ENCODE measurements around the gene UGT1A10. TPM values are rescaled to one million over a fixed set of nuclear protein-coding genes. Genes with fewer than 3 reads are reported as not detected.
"Not testable (repeated sequence)": the region's sequence is repeated elsewhere in the genome, so short reads cannot be mapped to it uniquely, and the experiment has no call there.

Gene UGT1A10
- total RNA-seq, 2 experiments from 2014 or later: not detected

DNA sequence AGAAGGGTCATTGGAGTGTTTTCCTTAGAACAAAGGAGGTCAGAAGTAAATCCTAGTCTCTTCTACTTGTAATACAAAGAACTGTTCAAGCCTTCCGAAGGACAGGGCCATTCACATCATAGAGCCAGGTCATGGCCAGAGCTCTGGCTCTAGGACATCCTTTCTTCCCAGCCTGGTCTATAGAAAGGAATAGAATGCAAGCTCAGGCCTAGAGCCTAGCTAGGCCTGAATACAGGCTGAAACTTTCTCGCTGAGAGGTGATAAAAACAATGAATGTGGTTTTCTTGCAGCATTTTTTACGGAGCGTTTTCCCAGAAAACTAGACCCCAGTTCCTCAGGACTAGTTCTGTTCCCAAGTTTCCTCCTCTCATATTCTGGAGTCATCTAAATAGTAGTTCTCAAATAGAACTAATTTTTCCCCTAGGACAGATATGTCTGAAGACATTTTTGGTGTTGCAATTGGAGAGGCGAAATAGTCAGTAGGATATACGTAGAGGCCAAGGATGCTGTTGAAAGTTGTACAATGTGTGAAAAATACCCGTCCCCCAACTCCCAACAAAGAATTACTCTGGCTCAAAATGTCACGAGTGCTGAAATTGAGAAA, 63.3 kb downstream of the UGT1A10 start:
- H3K4me1 Mint-ChIP-seq: no peaks in the 10 kb centered on the region
- H3K9me3 Mint-ChIP-seq (ENCODE audit: low read depth): peaks cover 3% of the 10 kb centered on the region
- no peak overlapping the region for H3K27ac Mint-ChIP-seq
- DNase-seq: no peak
- CTCF ChIA-PET: no interaction called here
- intact Hi-C loops (cut with DNase I, micrococcal nuclease): no loop called here
- no peaks in the 10 kb centered on the region for H3K36me3 Mint-ChIP-seq (ENCODE audit: low read depth)
- no peak overlapping the region for H3K4me3 Mint-ChIP-seq
- ATAC-seq: no peak
- POLR2A ChIA-PET: no interaction called here
- H3K27me3 Mint-ChIP-seq: no peaks in the 10 kb centered on the region

GRCh38 chr2:233700028-233700635, 63.9 kb downstream of the UGT1A10 start:
- H3K36me3 Mint-ChIP-seq (ENCODE audit: low read depth): no peaks in the 10 kb centered on the region
- H3K9me3 Mint-ChIP-seq (ENCODE audit: low read depth): peaks cover 3% of the 10 kb centered on the region
- no peak overlapping the region for H3K27ac Mint-ChIP-seq
- no peak overlapping the region for H3K4me3 Mint-ChIP-seq
- no peaks in the 10 kb centered on the region for H3K27me3 Mint-ChIP-seq
- intact Hi-C loops (cut with DNase I, micrococcal nuclease): no loop called here
- no peaks in the 10 kb centered on the region for H3K4me1 Mint-ChIP-seq
- ATAC-seq (no peak), DNase-seq (no peak)
- ChIA-PET CTCF (no interaction called here), POLR2A (no interaction called here)

- H3K27me3 Mint-ChIP-seq; CTCF ChIA-PET; DNase-seq; ATAC-seq; POLR2A ChIA-PET; H3K9me3 Mint-ChIP-seq (ENCODE audit: low read depth); H3K4me1 Mint-ChIP-seq; H3K4me3 Mint-ChIP-seq; H3K27ac Mint-ChIP-seq; H3K36me3 Mint-ChIP-seq (ENCODE audit: low read depth); intact Hi-C loops (cut with DNase I, micrococcal nuclease): not testable (repeated sequence)
These were observed 64.6 kb downstream of the UGT1A10 start for GRCh38 chr2:233700842-233701241.

DNA sequence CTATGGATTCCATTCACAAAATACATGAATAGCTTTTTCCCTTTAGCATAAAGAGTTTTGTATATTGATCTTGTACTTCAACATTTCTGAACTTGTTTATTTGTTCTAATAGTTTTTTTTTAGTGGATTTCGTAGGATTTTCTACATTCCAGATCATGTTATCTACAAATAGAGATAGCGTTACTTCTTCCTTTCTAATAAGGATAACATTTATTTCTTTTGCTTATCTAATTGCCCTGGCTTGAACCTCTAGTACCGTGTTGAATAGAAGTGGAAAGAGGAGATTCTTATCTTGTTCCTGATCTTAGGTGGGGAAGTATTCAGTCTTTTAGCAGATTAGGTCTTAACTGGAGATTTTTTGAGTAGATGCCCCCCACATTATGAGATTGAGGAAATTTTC, 66.0 kb downstream of the UGT1A10 start:
- POLR2A ChIA-PET: no interaction called here

GRCh38 chr2:233705911-233706506, 69.8 kb downstream of the UGT1A10 start:
- H3K4me1 Mint-ChIP-seq: no peaks in the 10 kb centered on the region
- no peak for DNase-seq
- peaks cover 8% of the 10 kb centered on the region for H3K27me3 Mint-ChIP-seq
- POLR2A ChIA-PET: no interaction called here
- no peak overlapping the region for H3K27ac Mint-ChIP-seq
- CTCF ChIA-PET: interaction anchor here (1.0 kb wide), 1 partner anchor 9 kb away, joined by 3 read pairs; no protein-coding TSS in a partner anchor
- intact Hi-C loops (cut with DNase I, micrococcal nuclease): no loop called here
- H3K4me3 Mint-ChIP-seq: no peak overlapping the region
- H3K9me3 Mint-ChIP-seq (ENCODE audit: low read depth): peaks cover 3% of the 10 kb centered on the region
- no peaks in the 10 kb centered on the region for H3K36me3 Mint-ChIP-seq (ENCODE audit: low read depth)
- no peak for ATAC-seq

More for the DNA sequence above, 66.0 kb downstream of the UGT1A10 start:
- H3K4me3 Mint-ChIP-seq: no peak overlapping the region
- CTCF ChIA-PET: interaction anchor here (0.6 kb wide), 1 partner anchor 9 kb away, joined by 3 read pairs; no protein-coding TSS in a partner anchor
- DNase-seq (no peak), ATAC-seq (no peak)
- peaks cover 3% of the 10 kb centered on the region for H3K9me3 Mint-ChIP-seq (ENCODE audit: low read depth)
- peaks cover 2% of the 10 kb centered on the region for H3K27me3 Mint-ChIP-seq
- H3K36me3 Mint-ChIP-seq (ENCODE audit: low read depth): no peaks in the 10 kb centered on the region
- H3K4me1 Mint-ChIP-seq: no peaks in the 10 kb centered on the region
- no peak overlapping the region for H3K27ac Mint-ChIP-seq
- intact Hi-C loops (cut with DNase I, micrococcal nuclease): no loop called here

DNA sequence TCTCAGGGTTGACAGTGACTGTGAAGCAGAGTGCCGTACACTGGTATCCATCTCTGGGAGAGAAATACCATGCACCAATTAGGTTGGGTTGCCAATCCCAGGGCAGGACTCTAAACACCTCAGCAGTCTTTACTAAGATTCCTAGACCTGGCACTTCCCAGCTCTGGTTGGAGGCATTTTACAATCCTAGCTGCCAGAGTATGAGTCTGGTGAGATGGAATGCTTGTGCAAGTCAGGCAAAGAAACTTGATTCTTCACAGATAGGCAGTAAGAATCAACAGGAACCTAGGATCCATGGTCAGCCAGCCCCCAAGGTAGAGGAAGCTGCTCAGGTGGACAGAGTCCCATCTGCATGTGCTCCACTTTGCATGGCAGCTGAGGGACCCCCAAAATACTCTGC, 70.5 kb downstream of the UGT1A10 start:
- Mint-ChIP-seq H3K4me3 (no peak overlapping the region), H3K27me3 (peaks cover 12% of the 10 kb centered on the region), H3K36me3 (ENCODE audit: low read depth) (no peaks in the 10 kb centered on the region), H3K4me1 (no peaks in the 10 kb centered on the region), H3K9me3 (ENCODE audit: low read depth) (peaks cover 3% of the 10 kb centered on the region), H3K27ac (no peak overlapping the region)
- ATAC-seq: no peak
- ChIA-PET CTCF (interaction anchor here (0.6 to 0.7 kb wide), 2 partner anchors 195 to 854 kb away, joined by 3 read pairs; no protein-coding TSS in a partner anchor), POLR2A (no interaction called here)
- intact Hi-C loops (cut with DNase I, micrococcal nuclease): no loop called here
- no peak for DNase-seq

DNA sequence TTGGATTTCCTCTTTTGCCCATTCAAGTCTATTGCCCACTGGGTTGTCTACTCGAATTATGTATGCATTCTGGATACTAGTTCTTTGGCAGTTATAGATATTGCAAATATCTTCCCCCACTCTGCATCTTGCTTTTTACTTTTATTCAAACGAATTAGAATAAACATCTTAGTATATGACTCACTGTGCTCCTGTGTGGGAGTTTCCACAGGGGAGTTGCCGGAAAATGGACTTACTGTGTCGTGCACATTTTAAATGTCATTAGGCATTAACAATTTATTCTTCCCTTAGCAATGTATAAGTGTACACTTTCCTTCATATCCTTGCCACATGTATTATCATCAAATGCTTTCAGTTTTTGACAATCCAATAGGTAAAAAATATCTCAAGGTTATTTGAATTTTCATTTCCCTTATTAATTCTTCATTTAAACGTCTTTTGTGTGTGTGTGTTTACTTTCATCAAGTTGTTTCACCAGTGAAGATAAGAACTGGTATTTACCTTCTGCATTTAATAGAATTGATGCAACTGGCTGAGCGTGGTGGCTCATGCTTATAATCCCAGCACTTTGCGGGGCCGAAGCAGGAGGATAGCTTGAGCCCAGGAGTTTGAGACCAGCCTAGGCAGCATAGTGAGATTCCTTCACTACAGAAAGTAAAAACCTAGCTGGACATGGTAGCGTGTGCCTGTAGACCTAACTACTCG, 71.8 kb downstream of the UGT1A10 start:
- Mint-ChIP-seq H3K4me3 (no peak overlapping the region), H3K36me3 (ENCODE audit: low read depth) (no peaks in the 10 kb centered on the region), H3K27me3 (peaks cover 17% of the 10 kb centered on the region), H3K9me3 (ENCODE audit: low read depth) (peaks cover 3% of the 10 kb centered on the region), H3K4me1 (no peaks in the 10 kb centered on the region), H3K27ac (no peak overlapping the region)
- ChIA-PET POLR2A (no interaction called here), CTCF (no interaction called here)
- ATAC-seq: no peak
- no peak for DNase-seq
- intact Hi-C loops (cut with DNase I, micrococcal nuclease): no loop called here

GRCh38 chr2:233708942-233709341, 72.7 kb downstream of the UGT1A10 start:
- H3K27me3 Mint-ChIP-seq: peaks cover 19% of the 10 kb centered on the region
- ChIA-PET POLR2A (no interaction called here), CTCF (interaction anchor here (0.6 to 0.8 kb wide), 2 partner anchors 24 to 436 kb away, joined by 3 read pairs; no protein-coding TSS in a partner anchor)
- DNase-seq: no peak
- peaks cover 3% of the 10 kb centered on the region for H3K9me3 Mint-ChIP-seq (ENCODE audit: low read depth)
- H3K27ac Mint-ChIP-seq: no peak overlapping the region
- no peaks in the 10 kb centered on the region for H3K4me1 Mint-ChIP-seq
- H3K4me3 Mint-ChIP-seq: no peak overlapping the region
- intact Hi-C loops (cut with DNase I, micrococcal nuclease): no loop called here
- no peak for ATAC-seq
- H3K36me3 Mint-ChIP-seq (ENCODE audit: low read depth): no peaks in the 10 kb centered on the region

GRCh38 chr2:233711312-233712008, 75.2 kb downstream of the UGT1A10 start:
- Mint-ChIP-seq H3K4me1 (no peaks in the 10 kb centered on the region), H3K27ac (no peak overlapping the region), H3K9me3 (ENCODE audit: low read depth) (no peaks in the 10 kb centered on the region), H3K36me3 (ENCODE audit: low read depth) (no peaks in the 10 kb centered on the region), H3K4me3 (no peak overlapping the region), H3K27me3 (peaks cover 25% of the 10 kb centered on the region)
- DNase-seq (peak; percentile 86), ATAC-seq (peak; percentile 61)
- ChIA-PET CTCF (interaction anchor here (0.7 to 1.4 kb wide), 3 partner anchors 9 to 571 kb away, joined by 3 to 6 read pairs (median 3); no protein-coding TSS in a partner anchor), POLR2A (no interaction called here)
- intact Hi-C loops (cut with DNase I, micrococcal nuclease): loop anchor here (1.0 to 10.0 kb wide), 4 partner anchors 307 to 1105 kb away; partner anchors contain the start of gene SAG (in 1 of the 2)

- CTCF ChIA-PET: interaction anchor here (0.6 kb wide), 1 partner anchor 61 kb away, joined by 3 read pairs; no protein-coding TSS in a partner anchor
- Mint-ChIP-seq H3K27ac (no peak within 1 kb of the TSS), H3K4me3 (no peak within 1 kb of the TSS), H3K36me3 (ENCODE audit: low read depth) (no peaks in the 10 kb centered on the region), H3K4me1 (no peaks in the 10 kb centered on the region), H3K27me3 (peaks cover 22% of the 10 kb centered on the region), H3K9me3 (ENCODE audit: low read depth) (no peaks in the 10 kb centered on the region)
- intact Hi-C loops (cut with DNase I, micrococcal nuclease): loop anchor here (5.0 to 10.0 kb wide), 2 partner anchors 310 to 408 kb away; partner anchors contain the start of gene SAG (in 1 of the 2)
- POLR2A ChIA-PET: no interaction called here
- no peak for ATAC-seq
- no peak for DNase-seq
These were observed 76.5 kb downstream of the UGT1A10 start, which contains the start of gene UGT1A5 for GRCh38 chr2:233712611-233713261. TSS of gene UGT1A5 (plus strand) at chr2:233712907. CDS start at chr2:233712992, 85 bp downstream.

Measured in activated CD4-positive, alpha-beta T cell treated with anti-CD3 and anti-CD28 coated beads for 36 hours (primary cell).